Panc1 (cell line): Measurements from ENCODE around the gene ZNF398.

ENCODE experiments used
- CTCF ChIP-seq: fragments of 450-650 bp; IDR thresholded peaks from 2 replicates; pipeline ENCODE4 v1.5.1; 2017; ENCODE audit warnings: mild to moderate bottlenecking
- POLR2AphosphoS5 ChIP-seq: IDR thresholded peaks from 2 replicates; pipeline ENCODE4 v1.6.1; 2012; ENCODE audit warnings: mild to moderate bottlenecking, low read depth, low read length, moderate library complexity
- REST ChIP-seq, 2 experiments: IDR thresholded peaks; 2 replicates each; pipeline ENCODE4 v1.6.1; 2011 to 2012; ENCODE audit warnings: low read depth in 2 of 2, control low read depth in 1 of 2, low read length in 1 of 2, mild to moderate bottlenecking in 1 of 2, moderate library complexity in 1 of 2; ENCODE audit not compliant: insufficient read depth in 1 of 2

- TF ChIP-seq REST (IDR thresholded peaks at IDR 0.05; ENCODE audit: insufficient read depth in 1 of 2, low read depth in 2 of 2, low read length in 1 of 2) (no peak), CTCF (no peak), POLR2AphosphoS5 (no peak)
Measured at GRCh38 chr7:149210551-149210950, 63.3 kb downstream of the ZNF398 start.
